ENCODE results near the gene TSPAN11.

DNA sequence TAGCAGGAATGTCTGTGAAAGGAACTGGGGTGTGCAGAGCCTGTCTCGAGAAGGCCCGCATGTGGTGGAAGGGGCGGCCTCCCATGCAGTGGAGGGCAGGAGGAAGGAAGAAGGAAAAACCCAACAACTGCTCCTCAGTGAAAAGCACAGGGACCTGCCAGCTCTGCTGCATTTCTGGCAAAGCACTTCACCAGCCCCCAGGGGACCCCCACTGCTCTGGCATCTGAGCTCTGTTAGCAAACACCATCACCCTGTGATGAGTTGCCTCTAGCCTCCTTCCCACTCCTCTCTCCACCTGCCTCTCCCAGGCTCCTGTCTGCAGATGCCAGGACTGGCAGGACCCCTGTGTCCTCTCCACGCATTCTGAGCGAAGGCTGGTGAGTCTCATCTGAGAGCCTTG lies 78.1 kb downstream of the TSPAN11 start:
- TF ChIP-seq, protein P1, sequence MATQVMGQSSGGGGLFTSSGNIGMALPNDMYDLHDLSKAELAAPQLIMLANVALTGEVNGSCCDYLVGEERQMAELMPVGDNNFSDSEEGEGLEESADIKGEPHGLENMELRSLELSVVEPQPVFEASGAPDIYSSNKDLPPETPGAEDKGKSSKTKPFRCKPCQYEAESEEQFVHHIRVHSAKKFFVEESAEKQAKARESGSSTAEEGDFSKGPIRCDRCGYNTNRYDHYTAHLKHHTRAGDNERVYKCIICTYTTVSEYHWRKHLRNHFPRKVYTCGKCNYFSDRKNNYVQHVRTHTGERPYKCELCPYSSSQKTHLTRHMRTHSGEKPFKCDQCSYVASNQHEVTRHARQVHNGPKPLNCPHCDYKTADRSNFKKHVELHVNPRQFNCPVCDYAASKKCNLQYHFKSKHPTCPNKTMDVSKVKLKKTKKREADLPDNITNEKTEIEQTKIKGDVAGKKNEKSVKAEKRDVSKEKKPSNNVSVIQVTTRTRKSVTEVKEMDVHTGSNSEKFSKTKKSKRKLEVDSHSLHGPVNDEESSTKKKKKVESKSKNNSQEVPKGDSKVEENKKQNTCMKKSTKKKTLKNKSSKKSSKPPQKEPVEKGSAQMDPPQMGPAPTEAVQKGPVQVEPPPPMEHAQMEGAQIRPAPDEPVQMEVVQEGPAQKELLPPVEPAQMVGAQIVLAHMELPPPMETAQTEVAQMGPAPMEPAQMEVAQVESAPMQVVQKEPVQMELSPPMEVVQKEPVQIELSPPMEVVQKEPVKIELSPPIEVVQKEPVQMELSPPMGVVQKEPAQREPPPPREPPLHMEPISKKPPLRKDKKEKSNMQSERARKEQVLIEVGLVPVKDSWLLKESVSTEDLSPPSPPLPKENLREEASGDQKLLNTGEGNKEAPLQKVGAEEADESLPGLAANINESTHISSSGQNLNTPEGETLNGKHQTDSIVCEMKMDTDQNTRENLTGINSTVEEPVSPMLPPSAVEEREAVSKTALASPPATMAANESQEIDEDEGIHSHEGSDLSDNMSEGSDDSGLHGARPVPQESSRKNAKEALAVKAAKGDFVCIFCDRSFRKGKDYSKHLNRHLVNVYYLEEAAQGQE (IDR thresholded peaks at IDR 0.05; ENCODE audit: insufficient read depth in 1 of 2, low read depth in 2 of 2, low read length in 2 of 2) = no peak
- no peak for TF ChIP-seq TAF1 (IDR thresholded peaks at IDR 0.05; ENCODE audit: borderline replicate concordance, insufficient read depth, low read length)
- no peak for TF ChIP-seq POLR2AphosphoS5 (IDR thresholded peaks at IDR 0.05; ENCODE audit: low read depth, low read length)
